ENCODE results near the gene SGCG. TPM values are rescaled to one million over a fixed set of nuclear protein-coding genes. Genes with fewer than 3 reads are reported as not detected.

The SGCG gene
- total and polyA plus RNA-seq, 10 of the 15 experiments (the other 5 are each of a cell fraction or from before 2014, with no cell fraction given) = not detected

- Histone ChIP-seq H3K4me2 (ENCODE audit: control insufficient read depth, insufficient read depth) (no peak overlapping the region), H3K9ac (ENCODE audit: control insufficient read depth, insufficient read depth, low read length) (no peak overlapping the region), H3K36me3 (ENCODE audit: control insufficient read depth in 2 of 2, insufficient read depth in 2 of 2, low read length in 1 of 2) (peaks cover 2 to 27% of the 10 kb centered on the region in 2 experiments), H3K9me3 (replicated peaks; ENCODE audit: control insufficient read depth, insufficient read depth, low read length) (no peaks in the 10 kb centered on the region; the same call in 1 of the 3 replicates), H3K27me3 (replicated peaks in 1 of 2; ENCODE audit: control insufficient read depth in 2 of 2, insufficient read depth in 2 of 2, low read length in 1 of 2) (no peaks in the 10 kb centered on the region), H4K20me1 (ENCODE audit: control insufficient read depth, insufficient read depth) (no peaks in the 10 kb centered on the region), H2AFZ (ENCODE audit: control insufficient read depth, low read depth, low read length) (no peak overlapping the region), H3K79me2 (ENCODE audit: control insufficient read depth, insufficient read depth, low read length) (no peaks in the 10 kb centered on the region), H3K27ac (ENCODE audit: control insufficient read depth, insufficient read depth) (no peak overlapping the region), H3K4me3 (no peak overlapping the region), H3K4me1 (ENCODE audit: control insufficient read depth, insufficient read depth, low read length) (0 out of 2 replicates have a peak, but pooled peaks cover 4% of the 10 kb centered on the region)
- ChIA-PET CTCF (interaction anchor here (1.2 kb wide), 1 partner anchor 26 kb away, joined by 4 read pairs; no protein-coding TSS in a partner anchor), SMC1A (ENCODE audit: uncharacterized antibody, unreplicated experiment) (interaction anchor here (2.3 kb wide), 1 partner anchor 26 kb away, joined by 7 read pairs; no protein-coding TSS in a partner anchor), RAD21 (ENCODE audit: unreplicated experiment) (no interaction called here), POLR2A (no interaction called here)
- intact Hi-C loops (cut with micrococcal nuclease; ENCODE audit: unreplicated experiment) = no loop called here
- no TSS peak for BruUV-seq (replicated peaks)
- DNase-seq (ENCODE audit: low read depth, low spot score) = no peak
- no peak for FAIRE-seq
- TF ChIP-seq REST (IDR thresholded peaks at IDR 0.05; ENCODE audit: low read depth, low read length) (no peak), MEF2A (IDR thresholded peaks at IDR 0.05; ENCODE audit: insufficient read depth, low read depth, low read length) (no peak), MEF2B (IDR thresholded peaks at IDR 0.05; ENCODE audit: partially characterized antibody, poor library complexity, severe bottlenecking) (no peak), ZNF217 (IDR thresholded peaks at IDR 0.05) (no peak), SRF (IDR thresholded peaks at IDR 0.05; ENCODE audit: low read depth in 2 of 2, low read length in 2 of 2) (no peak), NR2C1 (IDR thresholded peaks at IDR 0.05) (no peak), RCOR1 (conservative IDR thresholded peaks at IDR 0.05; ENCODE audit: low read depth, low read length) (no peak), LARP7 (IDR thresholded peaks at IDR 0.05) (no peak), SIX5 (IDR thresholded peaks at IDR 0.05; ENCODE audit: low read depth, low read length, severe bottlenecking) (no peak), CUX1 (IDR thresholded peaks at IDR 0.05; ENCODE audit: insufficient replicate concordance, low read depth, low read length) (no peak), ZNF384 (IDR thresholded peaks at IDR 0.05; ENCODE audit: borderline replicate concordance, low read depth, low read length) (no peak), STAT1 (conservative IDR thresholded peaks at IDR 0.05) (no peak)
- WGBS (ENCODE audit: insufficient coverage, insufficient replicate concordance, low lambda C conversion rate, missing lambda C conversion rate) = 100% methylated on average over 1 of the region's 1 CpG
- in situ Hi-C loops (cut with MboI) = no loop called here
- ATAC-seq = no peak
Observed at GRCh38 chr13:23347601-23348000, 166.8 kb downstream of the SGCG start.

All from GM12878 (cell line).